ENCODE results near the gene SV2C.

- TF ChIP-seq, protein P1, sequence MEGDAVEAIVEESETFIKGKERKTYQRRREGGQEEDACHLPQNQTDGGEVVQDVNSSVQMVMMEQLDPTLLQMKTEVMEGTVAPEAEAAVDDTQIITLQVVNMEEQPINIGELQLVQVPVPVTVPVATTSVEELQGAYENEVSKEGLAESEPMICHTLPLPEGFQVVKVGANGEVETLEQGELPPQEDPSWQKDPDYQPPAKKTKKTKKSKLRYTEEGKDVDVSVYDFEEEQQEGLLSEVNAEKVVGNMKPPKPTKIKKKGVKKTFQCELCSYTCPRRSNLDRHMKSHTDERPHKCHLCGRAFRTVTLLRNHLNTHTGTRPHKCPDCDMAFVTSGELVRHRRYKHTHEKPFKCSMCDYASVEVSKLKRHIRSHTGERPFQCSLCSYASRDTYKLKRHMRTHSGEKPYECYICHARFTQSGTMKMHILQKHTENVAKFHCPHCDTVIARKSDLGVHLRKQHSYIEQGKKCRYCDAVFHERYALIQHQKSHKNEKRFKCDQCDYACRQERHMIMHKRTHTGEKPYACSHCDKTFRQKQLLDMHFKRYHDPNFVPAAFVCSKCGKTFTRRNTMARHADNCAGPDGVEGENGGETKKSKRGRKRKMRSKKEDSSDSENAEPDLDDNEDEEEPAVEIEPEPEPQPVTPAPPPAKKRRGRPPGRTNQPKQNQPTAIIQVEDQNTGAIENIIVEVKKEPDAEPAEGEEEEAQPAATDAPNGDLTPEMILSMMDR (IDR thresholded peaks at IDR 0.05) = no peak
- TF ChIP-seq POLR2A (IDR thresholded peaks at IDR 0.05) = no peak
These were observed 206.5 kb downstream of the SV2C start for GRCh38 chr5:76289692-76290091.

All from vagina (tissue), 2 donors.